GM13976 (cell line): Measurements from ENCODE around the gene LYPD5.

Experiments used
- DNase-seq: peaks from one replicate; pipeline ENCODE4 v3.0.0; 2012; ENCODE audit warnings: low spot score
- CTCF ChIP-seq: IDR thresholded peaks from 2 replicates; pipeline ENCODE4 v1.5.1; 2012; ENCODE audit warnings: borderline replicate concordance, mild to moderate bottlenecking; ENCODE audit not compliant: insufficient read depth; ENCODE audit errors: extremely low read depth, missing control alignments, control extremely low read depth
- in situ Hi-C: fragments of 300-500 bp; cut with MboI; formaldehyde crosslinking; loops from one replicate; pipeline ENCODE4 v1.12.0; 2022; ENCODE audit warnings: low sequenced_read_pairs, mixed read lengths, inconsistent platforms; ENCODE audit not compliant: unreplicated experiment

Gene LYPD5

GRCh38 chr19:43755256-43755801 is 46.9 kb downstream of the LYPD5 start:
- no peak for TF ChIP-seq CTCF
- in situ Hi-C loops, result no loop called here
- peak; percentile 78 for DNase-seq

GRCh38 chr19:43754503-43755255 is 47.6 kb downstream of the LYPD5 start, which contains the start of gene SMG9:
Gene SMG9, minus strand, starts transcription at chr19:43754962. Its CDS starts 4,221 bp downstream, at chr19:43750741.
- in situ Hi-C loops, result no loop called here
- peak; percentile 93 for DNase-seq
- TF ChIP-seq CTCF, result no peak

GRCh38 chr19:43754253-43754502 is 48.1 kb downstream of the LYPD5 start:
- in situ Hi-C loops, result no loop called here
- DNase-seq, result no peak
- TF ChIP-seq CTCF, result no peak

- TF ChIP-seq CTCF, result no peak
- in situ Hi-C loops, result no loop called here
- DNase-seq, result no peak
Observed at GRCh38 chr19:43752287-43752875, 49.9 kb downstream of the LYPD5 start.

GRCh38 chr19:43751466-43752220 is 50.6 kb downstream of the LYPD5 start:
- no peak for DNase-seq
- in situ Hi-C loops, result no loop called here
- no peak for TF ChIP-seq CTCF

- TF ChIP-seq CTCF, result no peak
- no peak for DNase-seq
- in situ Hi-C loops, result loop anchor here (5.0 kb wide), 1 partner anchor 32 kb away; the partner anchor contains the start of gene KCNN4
Observed at GRCh38 chr19:43749898-43750297, 52.3 kb downstream of the LYPD5 start.
